ENCODE data around the gene ITPR2. TPM values are rescaled to one million over a fixed set of nuclear protein-coding genes. Genes with fewer than 3 reads are reported as not detected.
"Not testable (repeated sequence)": the region's sequence is repeated elsewhere in the genome, so short reads cannot be mapped to it uniquely, and the experiment has no call there.

Gene ITPR2
- total RNA-seq, 3 donors from 2014 or later (not counting 1 experiment from before 2014, with no cell fraction given): 59.1 to 70.7 (median 68.2) TPM

GRCh38 chr12:26789731-26790644 lies 43.0 kb downstream of the ITPR2 start:
- TF ChIP-seq, protein P1, sequence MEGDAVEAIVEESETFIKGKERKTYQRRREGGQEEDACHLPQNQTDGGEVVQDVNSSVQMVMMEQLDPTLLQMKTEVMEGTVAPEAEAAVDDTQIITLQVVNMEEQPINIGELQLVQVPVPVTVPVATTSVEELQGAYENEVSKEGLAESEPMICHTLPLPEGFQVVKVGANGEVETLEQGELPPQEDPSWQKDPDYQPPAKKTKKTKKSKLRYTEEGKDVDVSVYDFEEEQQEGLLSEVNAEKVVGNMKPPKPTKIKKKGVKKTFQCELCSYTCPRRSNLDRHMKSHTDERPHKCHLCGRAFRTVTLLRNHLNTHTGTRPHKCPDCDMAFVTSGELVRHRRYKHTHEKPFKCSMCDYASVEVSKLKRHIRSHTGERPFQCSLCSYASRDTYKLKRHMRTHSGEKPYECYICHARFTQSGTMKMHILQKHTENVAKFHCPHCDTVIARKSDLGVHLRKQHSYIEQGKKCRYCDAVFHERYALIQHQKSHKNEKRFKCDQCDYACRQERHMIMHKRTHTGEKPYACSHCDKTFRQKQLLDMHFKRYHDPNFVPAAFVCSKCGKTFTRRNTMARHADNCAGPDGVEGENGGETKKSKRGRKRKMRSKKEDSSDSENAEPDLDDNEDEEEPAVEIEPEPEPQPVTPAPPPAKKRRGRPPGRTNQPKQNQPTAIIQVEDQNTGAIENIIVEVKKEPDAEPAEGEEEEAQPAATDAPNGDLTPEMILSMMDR (IDR thresholded peaks at IDR 0.05): no peak
- intact Hi-C loops (cut with micrococcal nuclease): no loop called here
- no peak overlapping the region for H3K27ac ChIP-seq (ENCODE audit: low read length)
- no peak overlapping the region for H3K4me3 Mint-ChIP-seq
- H3K36me3 ChIP-seq (ENCODE audit: control insufficient read depth, insufficient read depth, low read length): peaks cover 2% of the 10 kb centered on the region
- H3K9me3 Mint-ChIP-seq: no peaks in the 10 kb centered on the region
- H3K4me3 ChIP-seq (ENCODE audit: low read length): no peak overlapping the region
- DNase-seq (no peak), ATAC-seq (no peak)
- no peaks in the 10 kb centered on the region for H3K4me1 ChIP-seq (ENCODE audit: control insufficient read depth, insufficient read depth, low read length)
- H3K36me3 Mint-ChIP-seq: no peaks in the 10 kb centered on the region
- no peaks in the 10 kb centered on the region for H3K27me3 ChIP-seq (ENCODE audit: control insufficient read depth, insufficient read depth, low read length)
- no peaks in the 10 kb centered on the region for H3K27me3 Mint-ChIP-seq (ENCODE audit: low read depth in 2 of 2)
- whole genome bisulfite sequencing (ENCODE audit: insufficient coverage): 29% methylated on average over 2 of the region's 2 CpGs
- no peak overlapping the region for H3K27ac Mint-ChIP-seq
- H3K4me1 Mint-ChIP-seq: peaks cover 31 to 39% of the 10 kb centered on the region in 2 donors
- H3K9me3 ChIP-seq (ENCODE audit: control insufficient read depth, insufficient read depth, low read length): no peaks in the 10 kb centered on the region

GRCh38 chr12:26786865-26787514 lies 46.0 kb downstream of the ITPR2 start:
- Mint-ChIP-seq H3K27me3 (ENCODE audit: low read depth in 2 of 2) (no peaks in the 10 kb centered on the region), H3K4me1 (peaks cover 22 to 27% of the 10 kb centered on the region in 2 donors), H3K9me3 (no peaks in the 10 kb centered on the region), H3K4me3 (no peak overlapping the region), H3K27ac (no peak overlapping the region), H3K36me3 (no peaks in the 10 kb centered on the region)
- Histone ChIP-seq H3K36me3 (ENCODE audit: control insufficient read depth, insufficient read depth, low read length) (peaks cover 2% of the 10 kb centered on the region), H3K9me3 (ENCODE audit: control insufficient read depth, insufficient read depth, low read length) (no peaks in the 10 kb centered on the region), H3K27me3 (ENCODE audit: control insufficient read depth, insufficient read depth, low read length) (no peaks in the 10 kb centered on the region), H3K4me3 (ENCODE audit: low read length) (no peak overlapping the region), H3K4me1 (ENCODE audit: control insufficient read depth, insufficient read depth, low read length) (no peaks in the 10 kb centered on the region), H3K27ac (ENCODE audit: low read length) (no peak overlapping the region)
- ATAC-seq (no peak), DNase-seq (no peak)
- WGBS (ENCODE audit: insufficient coverage): 98% methylated on average over 2 of the region's 2 CpGs
- TF ChIP-seq, protein P1 (IDR thresholded peaks at IDR 0.05): no peak
- intact Hi-C loops (cut with micrococcal nuclease): no loop called here

DNA sequence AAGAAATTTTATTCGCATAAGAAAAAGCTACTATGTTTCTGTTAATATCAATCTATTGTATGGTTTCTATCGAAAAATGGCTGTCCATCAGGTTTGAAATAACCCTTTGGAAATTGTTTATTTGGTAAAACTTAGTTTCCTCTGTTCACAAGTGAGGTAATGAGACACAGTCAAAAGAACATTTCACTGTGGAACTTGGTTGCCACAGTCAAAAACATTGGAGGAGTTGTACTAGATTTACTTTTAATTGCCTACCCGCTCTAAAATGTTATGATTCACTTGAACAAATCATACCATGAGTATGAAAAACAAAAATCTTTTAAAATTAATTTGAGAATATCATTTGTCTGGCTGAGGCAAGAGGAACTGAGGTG lies 46.5 kb downstream of the ITPR2 start:
- 100% methylated on average over 1 of the region's 3 CpGs for WGBS (ENCODE audit: insufficient coverage)
- H3K27ac ChIP-seq (ENCODE audit: low read length): no peak overlapping the region
- H3K4me3 ChIP-seq (ENCODE audit: low read length): no peak overlapping the region
- Mint-ChIP-seq H3K4me3 (no peak overlapping the region), H3K9me3 (no peaks in the 10 kb centered on the region), H3K27me3 (ENCODE audit: low read depth in 2 of 2) (no peaks in the 10 kb centered on the region), H3K27ac (no peak overlapping the region), H3K36me3 (no peaks in the 10 kb centered on the region), H3K4me1 (peaks cover 19 to 23% of the 10 kb centered on the region in 2 donors)
- H3K27me3 ChIP-seq (ENCODE audit: control insufficient read depth, insufficient read depth, low read length): no peaks in the 10 kb centered on the region
- peaks cover 2% of the 10 kb centered on the region for H3K36me3 ChIP-seq (ENCODE audit: control insufficient read depth, insufficient read depth, low read length)
- no peaks in the 10 kb centered on the region for H3K9me3 ChIP-seq (ENCODE audit: control insufficient read depth, insufficient read depth, low read length)
- DNase-seq (no peak), ATAC-seq (no peak)
- H3K4me1 ChIP-seq (ENCODE audit: control insufficient read depth, insufficient read depth, low read length): no peaks in the 10 kb centered on the region
- intact Hi-C loops (cut with micrococcal nuclease): no loop called here
- TF ChIP-seq, protein P1 (IDR thresholded peaks at IDR 0.05): no peak

DNA sequence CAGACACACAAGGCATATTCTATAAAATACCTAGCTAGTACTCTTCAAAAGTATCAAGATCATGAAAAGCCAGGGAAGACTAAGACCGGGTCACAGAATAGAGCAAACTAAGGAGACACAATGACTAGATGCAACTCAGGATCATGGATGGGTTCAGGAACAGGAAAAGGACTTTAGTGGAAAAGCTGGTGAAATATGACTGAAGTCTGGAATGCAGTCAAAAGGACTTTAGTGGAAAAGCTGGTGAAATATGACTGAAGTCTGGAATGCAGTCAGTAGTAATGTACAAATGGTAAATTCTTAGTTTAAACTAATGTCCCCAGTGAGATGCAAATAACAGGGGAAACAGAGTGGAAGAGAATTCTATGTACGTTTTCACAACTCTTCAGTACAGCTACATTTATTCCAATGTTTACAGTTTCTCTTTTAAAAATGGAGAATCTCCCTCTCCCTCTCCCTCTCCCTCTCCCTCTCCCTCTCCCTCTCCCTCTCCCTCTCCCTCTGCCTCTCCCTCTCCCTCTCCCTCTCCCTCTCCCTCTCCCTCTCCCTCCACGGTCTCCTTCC lies 49.1 kb downstream of the ITPR2 start:
- H3K36me3 Mint-ChIP-seq; H3K9me3 Mint-ChIP-seq; H3K27ac Mint-ChIP-seq; ATAC-seq; H3K27me3 Mint-ChIP-seq (ENCODE audit: low read depth in 2 of 2); H3K4me3 Mint-ChIP-seq; DNase-seq; H3K9me3 ChIP-seq (ENCODE audit: control insufficient read depth, insufficient read depth, low read length); H3K4me3 ChIP-seq (ENCODE audit: low read length); H3K27me3 ChIP-seq (ENCODE audit: control insufficient read depth, insufficient read depth, low read length); intact Hi-C loops (cut with micrococcal nuclease); H3K4me1 ChIP-seq (ENCODE audit: control insufficient read depth, insufficient read depth, low read length); H3K27ac ChIP-seq (ENCODE audit: low read length); H3K36me3 ChIP-seq (ENCODE audit: control insufficient read depth, insufficient read depth, low read length): not testable (repeated sequence)
- H3K4me1 Mint-ChIP-seq: peaks cover 13 to 18% of the 10 kb centered on the region in 2 donors
- WGBS (ENCODE audit: insufficient coverage): 98% methylated on average over 2 of the region's 3 CpGs
